IMR-90 (cell line): Measurements from ENCODE around the gene MAPK8IP1. TPM values are rescaled to one million over a fixed set of nuclear protein-coding genes. Genes with fewer than 3 reads are reported as not detected.

Source experiments
- ATAC-seq: fragments of 200-7000 bp; cut with Tn5 transposase; 2 replicates; pipeline ENCODE4 v1.9.1; 2020; ENCODE audit warnings: low read depth, mild to moderate bottlenecking, moderate library complexity
- BruUV-seq: library from RNA; stranded (reverse); fragments of 400-500 nt; replicated peaks from 2 replicates; lab custom pipeline; 2021; lab: Mats Ljungman, UMichigan
- CTCF ChIA-PET: fragments of 300-600 bp; formaldehyde crosslinking; extraction: SDS; loops from one replicate; lab custom pipeline; 2021; ENCODE audit warnings: antibody characterized with exemption; lab: Yijun Ruan, JAX
- POLR2A ChIA-PET: fragments of 300-600 bp; sonication (Branson Sonifier 250); formaldehyde crosslinking; loops from one replicate; lab custom pipeline; 2022; ENCODE audit warnings: antibody characterized with exemption; ENCODE audit not compliant: unreplicated experiment; lab: Charles Lee
- DNase-seq: peaks from one replicate; pipeline ENCODE4 v3.0.0; 2013
- H2AFZ ChIP-seq: replicated peaks from 2 replicates; pipeline ENCODE3; 2013; ENCODE audit warnings: low read length, mild to moderate bottlenecking; ENCODE audit not compliant: poor library complexity
- H2AK5ac ChIP-seq: 2 replicates; pipeline ENCODE4 v1.6.1; 2013; ENCODE audit warnings: low read depth, low read length, inconsistent platforms
- H2AK9ac ChIP-seq: replicated peaks from 2 replicates; pipeline ENCODE3; 2013; ENCODE audit warnings: mild to moderate bottlenecking, low read depth, low read length, moderate library complexity; ENCODE audit not compliant: poor library complexity
- H2BK120ac ChIP-seq: 2 replicates; pipeline ENCODE4 v1.6.1; 2013; ENCODE audit warnings: low read depth, low read length, inconsistent platforms
- H2BK15ac ChIP-seq: 3 replicates; pipeline ENCODE4 v1.6.1; 2013; ENCODE audit warnings: low read depth, low read length, inconsistent platforms
- H2BK20ac ChIP-seq: 2 replicates; pipeline ENCODE4 v1.6.1; 2013; ENCODE audit warnings: low read depth, mild to moderate bottlenecking, inconsistent platforms, low read length, moderate library complexity
- H2BK5ac ChIP-seq: 2 replicates; pipeline ENCODE4 v1.6.1; 2013; ENCODE audit warnings: mild to moderate bottlenecking, low read depth, low read length, inconsistent platforms; ENCODE audit not compliant: poor library complexity, severe bottlenecking
- H3K14ac ChIP-seq: replicated peaks from 2 replicates; pipeline ENCODE4 v1.6.1; 2013; ENCODE audit warnings: low read depth, low read length, inconsistent platforms
- H3K18ac ChIP-seq: 2 replicates; pipeline ENCODE4 v1.6.1; 2013; ENCODE audit warnings: low read depth, low read length, control low read depth
- H3K23ac ChIP-seq: 2 replicates; pipeline ENCODE4 v1.6.1; 2013; ENCODE audit warnings: low read depth, low read length, inconsistent platforms
- H3K27ac ChIP-seq: 2 replicates; pipeline ENCODE4 v1.5.1; 2013; ENCODE audit warnings: mild to moderate bottlenecking, control low read depth, low read length; ENCODE audit not compliant: insufficient read depth
- H3K27me3 ChIP-seq: 2 replicates; pipeline ENCODE4 v1.6.1; 2013; ENCODE audit warnings: low read length; ENCODE audit not compliant: control insufficient read depth, insufficient read depth
- H3K36me3 ChIP-seq: 2 replicates; pipeline ENCODE4 v1.6.1; 2013; ENCODE audit warnings: low read length, mixed read lengths; ENCODE audit not compliant: control insufficient read depth, insufficient read depth
- H3K4ac ChIP-seq: 2 replicates; pipeline ENCODE4 v1.6.1; 2013; ENCODE audit warnings: low read depth, low read length, inconsistent platforms
- H3K4me1 ChIP-seq: 2 replicates; pipeline ENCODE4 v1.6.1; 2013; ENCODE audit warnings: low read length, mixed read lengths; ENCODE audit not compliant: control insufficient read depth, insufficient read depth
- H3K4me2 ChIP-seq: 2 replicates; pipeline ENCODE4 v1.6.1; 2013; ENCODE audit warnings: low read depth, mild to moderate bottlenecking, control low read depth, low read length, moderate library complexity
- H3K4me3 ChIP-seq: 2 replicates; pipeline ENCODE4 v1.5.1; 2013; ENCODE audit warnings: low read depth, mild to moderate bottlenecking, control low read depth, low read length, moderate library complexity; ENCODE audit not compliant: insufficient read depth
- H3K56ac ChIP-seq: 2 replicates; pipeline ENCODE4 v1.6.1; 2013; ENCODE audit warnings: low read length, inconsistent platforms; ENCODE audit not compliant: insufficient read depth; ENCODE audit errors: extremely low read depth
- H3K79me1 ChIP-seq, 2 experiments: 2 replicates each; pipeline ENCODE4 v1.6.1; 2013; ENCODE audit warnings: low read length in 2 of 2, inconsistent platforms in 1 of 2, low read depth in 1 of 2
- H3K9ac ChIP-seq: 2 replicates; pipeline ENCODE4 v1.6.1; 2013; ENCODE audit warnings: low read depth, low read length, control low read depth
- H3K9me1 ChIP-seq: 2 replicates; pipeline ENCODE4 v1.6.1; 2013; ENCODE audit warnings: low read length, inconsistent platforms; ENCODE audit not compliant: insufficient read depth
- H3K9me3 ChIP-seq: 2 replicates; pipeline ENCODE4 v1.6.1; 2013; ENCODE audit warnings: low read length; ENCODE audit not compliant: control insufficient read depth, insufficient read depth
- H4K20me1 ChIP-seq: 2 replicates; pipeline ENCODE4 v1.6.1; 2013; ENCODE audit warnings: low read length, inconsistent platforms; ENCODE audit not compliant: insufficient read depth
- H4K5ac ChIP-seq: 2 replicates; pipeline ENCODE4 v1.6.1; 2013; ENCODE audit warnings: mild to moderate bottlenecking, low read depth, low read length, control low read depth
- H4K8ac ChIP-seq, 2 experiments: 2 replicates each; pipeline ENCODE4 v1.6.1; 2013; ENCODE audit warnings: low read depth in 2 of 2, low read length in 2 of 2, control low read depth in 1 of 2, inconsistent platforms in 1 of 2
- H4K91ac ChIP-seq: 2 replicates; pipeline ENCODE4 v1.6.1; 2013; ENCODE audit warnings: low read depth, low read length, inconsistent platforms; ENCODE audit not compliant: insufficient read depth
- FOS ChIP-seq: fragments of 150-350 bp; IDR thresholded peaks from 2 replicates; pipeline ENCODE4 v1.6.1; 2016; ENCODE audit warnings: low read depth, low read length
- MAZ ChIP-seq: IDR thresholded peaks from 2 replicates; pipeline ENCODE4 v1.6.1; 2012; ENCODE audit warnings: low read depth, mild to moderate bottlenecking, low read length, improper control_type of control experiment, moderate library complexity, borderline replicate concordance
- MXI1 ChIP-seq: IDR thresholded peaks from 2 replicates; pipeline ENCODE4 v1.6.1; 2012; ENCODE audit warnings: low read depth, mild to moderate bottlenecking, low read length, moderate library complexity, borderline replicate concordance
- WGBS, 2 experiments: methylation state at CpG; one replicate each; pipeline versions ENCODE4 v1.1.5 to v1.1.7; 2013; ENCODE audit warnings: missing lambda C conversion rate in 2 of 2; ENCODE audit not compliant: insufficient read length in 1 of 2; ENCODE audit errors: extremely low coverage in 2 of 2; 5-methylcytosine and 5-hydroxymethylcytosine counted together
- dilution Hi-C: fragments of 300-500 bp; cut with HindIII; formaldehyde crosslinking; loops from one replicate; pipeline ENCODE4 v1.14.3; 2018; ENCODE audit warnings: low sequenced_read_pairs; ENCODE audit not compliant: unreplicated experiment
- in situ Hi-C: fragments of 300-500 bp; cut with MboI; formaldehyde crosslinking; loops from 3 replicates; pipeline ENCODE4 v1.14.3; 2019; ENCODE audit warnings: low sequenced_read_pairs, inconsistent platforms, mixed read lengths
- intact Hi-C: fragments of 100-400 bp; cut with micrococcal nuclease; formaldehyde crosslinking; loops from 2 replicates; pipeline ENCODE4 v1.10.0; 2022
- polyA plus RNA-seq, 3 experiments: library from polyadenylated mRNA; depleted of rRNA; stranded (reverse); fragments of >200 nt; gene quantifications; 2 replicates each; pipeline ENCODE4 v1.2.3, GENCODE V29; 2012; ENCODE audit warnings: low replicate concordance in 1 of 3
- total RNA-seq: library from RNA; depleted of rRNA; stranded (reverse); fragments of >200 nt; gene quantifications from 2 replicates; pipeline ENCODE4 v1.2.3, GENCODE V29; 2012

Gene MAPK8IP1
- total and polyA plus RNA-seq, 2 of the 4 experiments (the other 2 are of a cell fraction): 6.5 to 9.6 TPM

DNA sequence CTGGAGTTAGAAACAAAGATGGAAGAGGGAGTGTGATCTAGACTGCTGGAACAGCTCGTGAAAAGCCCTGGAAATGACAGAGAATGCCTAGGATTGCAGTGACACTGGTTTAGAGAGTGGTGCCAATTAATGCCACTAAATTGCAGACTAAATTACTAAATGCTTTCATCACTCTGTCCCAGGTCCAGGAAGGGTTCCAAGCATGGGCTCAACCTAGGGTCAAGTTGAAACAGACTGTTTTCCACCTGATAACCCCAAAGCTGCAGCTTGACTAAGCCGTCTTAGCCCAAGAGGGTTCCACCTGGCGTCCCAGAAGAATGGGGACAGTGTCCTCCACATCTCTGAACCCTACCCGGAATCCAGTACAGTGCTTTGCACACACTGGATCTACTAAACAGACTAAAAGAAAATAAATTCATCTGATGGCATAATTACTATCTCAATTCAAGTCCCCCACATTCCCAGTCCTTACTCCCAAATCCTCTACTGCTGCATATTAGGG is 39.2 kb upstream of the MAPK8IP1 start:
- Histone ChIP-seq H3K56ac (no peak overlapping the region), H2AK9ac (no peak overlapping the region), H4K91ac (no peak overlapping the region), H3K23ac (no peak overlapping the region), H2AFZ (no peak overlapping the region), H3K4me1 (peaks cover 8% of the 10 kb centered on the region), H3K4me3 (no peak overlapping the region), H3K27ac (no peak overlapping the region), H4K20me1 (peaks cover 22% of the 10 kb centered on the region), H3K4ac (no peak overlapping the region), H3K36me3 (no peaks in the 10 kb centered on the region), H3K18ac (no peak overlapping the region), H2AK5ac (no peak overlapping the region), H3K9me1 (peaks cover 10% of the 10 kb centered on the region), H2BK120ac (no peak overlapping the region), H2BK20ac (no peak overlapping the region), H3K4me2 (no peak overlapping the region), H3K9me3 (no peaks in the 10 kb centered on the region), H3K79me1 (peaks cover 9 to 34% of the 10 kb centered on the region in 2 experiments), H4K8ac (no peak overlapping the region), H3K27me3 (peaks cover 2% of the 10 kb centered on the region), H3K9ac (no peak overlapping the region), H2BK15ac (no peak overlapping the region), H4K5ac (no peak overlapping the region), H3K14ac (no peak overlapping the region), H2BK5ac (no peak overlapping the region)
- intact Hi-C loops (loop anchor here (10.0 kb wide), 1 partner anchor 159 kb away; no protein-coding TSS in a partner anchor), in situ Hi-C loops (no loop called here), dilution Hi-C loops (no loop called here)
- POLR2A ChIA-PET: no interaction called here
- CTCF ChIA-PET: interaction anchor here (1.4 kb wide), 1 partner anchor 15 kb away, joined by 3 read pairs; no protein-coding TSS in a partner anchor
- TF ChIP-seq FOS: no peak
- no peak for TF ChIP-seq MAZ
- no peak for TF ChIP-seq MXI1
- no CpG with 5 or more reads among the region's 4 CpGs for WGBS, 2 experiments
- ATAC-seq: no peak
- no TSS peak for BruUV-seq
- DNase-seq: no peak
